C4-2B (cell line): ENCODE results near the gene PTPN5.

ENCODE experiments used
- CTCF ChIP-seq: fragments of 450-650 bp; conservative IDR thresholded peaks from 2 replicates; pipeline ENCODE4 v1.5.1; 2017; ENCODE audit warnings: mild to moderate bottlenecking
- ZFX ChIP-seq: fragments of 450-650 bp; IDR thresholded peaks from 2 replicates; pipeline ENCODE4 v1.6.1; 2017

GRCh38 chr11:18720091-18720807 is 71.3 kb downstream of the PTPN5 start:
- TF ChIP-seq CTCF (no peak), ZFX (no peak)
